ENCODE measurements around the gene SLK. TPM values are rescaled to one million over a fixed set of nuclear protein-coding genes. Genes with fewer than 3 reads are reported as not detected.

The SLK gene
- total RNA-seq, 1 donor from 2014 or later: 42.7 TPM

- Histone ChIP-seq H3K27ac (no peak overlapping the region), H4K20me1 (ENCODE audit: low read depth) (peaks cover 22% of the 10 kb centered on the region), H3K4me1 (peaks cover 15% of the 10 kb centered on the region), H3K27me3 (no peaks in the 10 kb centered on the region), H3K4me3 (peak overlapping the region; percentile 81), H3K9ac (no peak overlapping the region), H2AFZ (replicated peaks) (no peak overlapping the region), H3K9me3 (ENCODE audit: low read depth) (no peaks in the 10 kb centered on the region), H3K4me2 (peak overlapping the region; percentile 91), H3F3A (ENCODE audit: low read depth) (peaks cover 14% of the 10 kb centered on the region), H3K36me3 (no peaks in the 10 kb centered on the region), H3K79me2 (ENCODE audit: low read depth) (peaks cover 58% of the 10 kb centered on the region)
- Mint-ChIP-seq H3K4me1 (peaks cover 29% of the 10 kb centered on the region), H3K36me3 (peaks cover 15% of the 10 kb centered on the region), H3K27ac (no peak overlapping the region), H3K9me3 (peaks cover 18% of the 10 kb centered on the region), H3K4me3 (peak overlapping the region; percentile 98), H3K27me3 (ENCODE audit: insufficient read depth, low read depth) (peaks cover 7% of the 10 kb centered on the region)
- no peak for DNase-seq (ENCODE audit: low spot score)
- no peak for TF ChIP-seq EZH2phosphoT487 (IDR thresholded peaks at IDR 0.05)
- no peak for TF ChIP-seq CTCF (IDR thresholded peaks at IDR 0.05)
- no peak for TF ChIP-seq EZH2 (IDR thresholded peaks at IDR 0.05)
Measured at GRCh38 chr10:103969436-103969835, 2.5 kb downstream of the SLK start.

GRCh38 chr10:103969857-103970627 lies 3.1 kb downstream of the SLK start:
- Mint-ChIP-seq H3K27me3 (ENCODE audit: insufficient read depth, low read depth) (peaks cover 7% of the 10 kb centered on the region), H3K27ac (no peak overlapping the region), H3K4me1 (peaks cover 29% of the 10 kb centered on the region), H3K36me3 (peaks cover 17% of the 10 kb centered on the region), H3K9me3 (peaks cover 20% of the 10 kb centered on the region), H3K4me3 (peak overlapping the region; percentile 98)
- Histone ChIP-seq H3F3A (ENCODE audit: low read depth) (peaks cover 14% of the 10 kb centered on the region), H3K79me2 (ENCODE audit: low read depth) (peaks cover 58% of the 10 kb centered on the region), H3K4me2 (peak overlapping the region; percentile 91), H3K27ac (no peak overlapping the region), H3K36me3 (no peaks in the 10 kb centered on the region), H3K4me1 (peaks cover 15% of the 10 kb centered on the region), H3K9ac (peak overlapping the region; percentile 30), H3K4me3 (peak overlapping the region; percentile 81), H3K9me3 (ENCODE audit: low read depth) (no peaks in the 10 kb centered on the region), H2AFZ (replicated peaks) (no peak overlapping the region), H3K27me3 (no peaks in the 10 kb centered on the region), H4K20me1 (ENCODE audit: low read depth) (peaks cover 22% of the 10 kb centered on the region)
- TF ChIP-seq EZH2 (IDR thresholded peaks at IDR 0.05) (no peak), CTCF (IDR thresholded peaks at IDR 0.05) (no peak), EZH2phosphoT487 (IDR thresholded peaks at IDR 0.05) (no peak)
- DNase-seq (ENCODE audit: low spot score): no peak

GRCh38 chr10:103975169-103975568 lies 8.2 kb downstream of the SLK start:
- Histone ChIP-seq H3K36me3 (no peaks in the 10 kb centered on the region), H3F3A (ENCODE audit: low read depth) (no peaks in the 10 kb centered on the region), H3K79me2 (ENCODE audit: low read depth) (peaks cover 76% of the 10 kb centered on the region), H3K4me2 (no peak overlapping the region), H3K9ac (no peak overlapping the region), H3K27me3 (no peaks in the 10 kb centered on the region), H3K4me3 (no peak overlapping the region), H3K9me3 (ENCODE audit: low read depth) (no peaks in the 10 kb centered on the region), H4K20me1 (ENCODE audit: low read depth) (peaks cover 8% of the 10 kb centered on the region), H2AFZ (replicated peaks) (no peak overlapping the region), H3K27ac (no peak overlapping the region), H3K4me1 (peaks cover 5% of the 10 kb centered on the region)
- TF ChIP-seq CTCF (IDR thresholded peaks at IDR 0.05): no peak
- TF ChIP-seq EZH2 (IDR thresholded peaks at IDR 0.05): no peak
- no peak for TF ChIP-seq EZH2phosphoT487 (IDR thresholded peaks at IDR 0.05)
- no peak for DNase-seq (ENCODE audit: low spot score)
- Mint-ChIP-seq H3K4me1 (peaks cover 1% of the 10 kb centered on the region), H3K27me3 (ENCODE audit: insufficient read depth, low read depth) (no peaks in the 10 kb centered on the region), H3K27ac (no peak overlapping the region), H3K9me3 (peaks cover 22% of the 10 kb centered on the region), H3K4me3 (no peak overlapping the region), H3K36me3 (peaks cover 20% of the 10 kb centered on the region)

All from neural progenitor cell (in vitro differentiated cells).